Transverse colon (tissue), 4 donors: ENCODE data around the gene RAB1A. TPM values are rescaled to one million over a fixed set of nuclear protein-coding genes. Genes with fewer than 3 reads are reported as not detected.

Experiments used
- DNase-seq: peaks from one replicate; pipeline ENCODE4 v3.0.0-alpha.2; 2019
- H3K27ac ChIP-seq, 4 donors: fragments of 200-600 bp; sonication (generic); 2 replicates each; pipeline ENCODE4 v1.5.1; 2016 to 2018; ENCODE audit warnings: inconsistent platforms in 4 of 4
- H3K27me3 ChIP-seq: fragments of 200-600 bp; sonication (generic); 2 replicates; pipeline ENCODE4 v1.5.1; 2017; ENCODE audit warnings: inconsistent platforms
- H3K36me3 ChIP-seq, 4 donors: fragments of 200-600 bp; sonication (generic); 2 replicates each; pipeline ENCODE4 v1.5.1; 2017 to 2019; ENCODE audit warnings: inconsistent platforms in 4 of 4
- H3K4me1 ChIP-seq, 4 donors: fragments of 200-600 bp; sonication (generic); 2 replicates each; pipeline ENCODE4 v1.5.1; 2017 to 2020; ENCODE audit warnings: inconsistent platforms in 4 of 4
- H3K4me3 ChIP-seq, 4 donors: fragments of 200-600 bp; sonication (generic); 1 replicate in 1 of 4; 2 replicates in 3 of 4; pipeline versions ENCODE4 v1.5.1 to v1.6.1; 2017 to 2019; ENCODE audit warnings: inconsistent platforms in 4 of 4
- H3K9me3 ChIP-seq, 2 donors: fragments of 200-600 bp; sonication (generic); 2 replicates each; pipeline ENCODE4 v1.5.1; 2017 to 2019; ENCODE audit warnings: inconsistent platforms in 2 of 2
- CTCF ChIP-seq, 5 experiments: fragments of 200-600 bp in 3 of 5; fragments of 450-650 bp in 2 of 5; sonication (generic) in 3 of 5; IDR thresholded peaks; 1 replicate in 2 of 5; 2 replicates in 3 of 5; pipeline ENCODE4 v1.5.1; 2016 to 2017; ENCODE audit warnings: antibody characterized with exemption in 5 of 5, inconsistent platforms in 3 of 5, mild to moderate bottlenecking in 2 of 5, moderate library complexity in 1 of 5
- EP300 ChIP-seq: sonication (generic); formaldehyde crosslinking; IDR thresholded peaks from one replicate; pipeline ENCODE4 v1.6.1; 2017; ENCODE audit warnings: antibody characterized with exemption, low read depth
- POLR2A ChIP-seq: fragments of 450-650 bp; IDR thresholded peaks from one replicate; pipeline ENCODE4 v1.6.1; 2016; ENCODE audit warnings: antibody characterized with exemption, mild to moderate bottlenecking, moderate library complexity
- POLR2AphosphoS5 ChIP-seq, 3 donors: sonication (generic); formaldehyde crosslinking; IDR thresholded peaks; one replicate each; pipeline ENCODE4 v1.6.1; 2016; ENCODE audit warnings: antibody characterized with exemption in 3 of 3
- WGBS, 2 donors: methylation state at CpG; one replicate each; pipeline ENCODE4 v1.1.5; 2018; ENCODE audit warnings: low coverage in 1 of 2; 5-methylcytosine and 5-hydroxymethylcytosine counted together
- in situ Hi-C, 4 donors: fragments of 200-750 bp; cut with MboI; loops; one replicate each; pipeline versions ENCODE4 v1.15.0 to v1.15.1; 2017; ENCODE audit warnings: low sequenced_read_pairs in 3 of 4, low pct_ligation_motif_present in 1 of 4, low pct_unique_long_range_greater_than_20kb in 1 of 4
- intact Hi-C: fragments of 100-400 bp; cut with DNase I; formaldehyde crosslinking; loops from one replicate; pipeline ENCODE4 v1.15.1; 2023; ENCODE audit warnings: low total_unique reads
- total RNA-seq, 4 donors: library from RNA; depleted of rRNA; stranded (reverse); fragments of >200 nt; gene quantifications; one replicate each; pipeline ENCODE4 v1.1.0, GENCODE V29; 2016

RAB1A gene
- total RNA-seq, 4 donors from 2014 or later = 16.9 to 98.3 (median 55.0) TPM

DNA sequence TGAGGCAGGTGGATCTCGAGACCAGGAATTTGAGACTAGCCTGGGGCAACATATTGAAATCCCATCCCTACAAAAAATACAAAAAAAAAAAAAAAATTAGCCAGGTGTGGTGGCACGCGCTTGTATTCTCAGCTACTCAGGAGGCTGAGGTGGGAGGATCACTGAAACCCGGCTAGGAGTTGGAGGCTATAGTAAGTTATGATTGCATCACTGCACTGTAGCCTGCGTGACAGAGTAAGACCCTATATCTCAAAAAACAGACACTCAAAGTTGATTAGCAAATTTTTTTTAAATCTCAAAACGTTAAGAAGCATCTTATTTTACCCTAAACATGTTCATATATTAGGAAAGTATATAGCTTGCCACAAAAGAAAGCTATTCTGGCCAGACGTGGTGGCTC, 7.6 kb downstream of the RAB1A start:
- H3K36me3 ChIP-seq = no peaks in the 10 kb centered on the region
- in situ Hi-C loops (no loop called here), intact Hi-C loops (no loop called here)
- WGBS, 2 donors = 68 to 85% methylated on average over 5 to 7 of the region's 7 CpGs
- no peak overlapping the region for H3K27ac ChIP-seq
- H3K4me3 ChIP-seq = no peak overlapping the region
- H3K27me3 ChIP-seq = no peaks in the 10 kb centered on the region
- TF ChIP-seq POLR2AphosphoS5 (IDR thresholded peaks at IDR 0.05) (no peak), EP300 (no peak), CTCF (IDR thresholded peaks at IDR 0.05) (no peak), POLR2A (no peak)
- DNase-seq = no peak
- H3K4me1 ChIP-seq = peaks cover 6 to 85% (median 64%) of the 10 kb centered on the region in 4 donors
- H3K9me3 ChIP-seq = no peaks in the 10 kb centered on the region

GRCh38 chr2:65120990-65121693, 8.8 kb downstream of the RAB1A start:
- no peak for DNase-seq
- in situ Hi-C loops = no loop called here
- 61% methylated on average over 5 of the region's 5 CpGs; no CpG with 5 or more reads in 1 of the 2 donors for WGBS, 2 donors
- peak overlapping the region in 2 of 4 donors; percentile 9 to 52 for H3K27ac ChIP-seq
- no peaks in the 10 kb centered on the region for H3K9me3 ChIP-seq
- TF ChIP-seq POLR2A = no peak
- no peak for TF ChIP-seq EP300
- H3K4me1 ChIP-seq = peaks cover 5 to 85% (median 59%) of the 10 kb centered on the region in 4 donors
- no peaks in the 10 kb centered on the region for H3K27me3 ChIP-seq
- no peak overlapping the region for H3K4me3 ChIP-seq
- H3K36me3 ChIP-seq = no peaks in the 10 kb centered on the region
- intact Hi-C loops = no loop called here

DNA sequence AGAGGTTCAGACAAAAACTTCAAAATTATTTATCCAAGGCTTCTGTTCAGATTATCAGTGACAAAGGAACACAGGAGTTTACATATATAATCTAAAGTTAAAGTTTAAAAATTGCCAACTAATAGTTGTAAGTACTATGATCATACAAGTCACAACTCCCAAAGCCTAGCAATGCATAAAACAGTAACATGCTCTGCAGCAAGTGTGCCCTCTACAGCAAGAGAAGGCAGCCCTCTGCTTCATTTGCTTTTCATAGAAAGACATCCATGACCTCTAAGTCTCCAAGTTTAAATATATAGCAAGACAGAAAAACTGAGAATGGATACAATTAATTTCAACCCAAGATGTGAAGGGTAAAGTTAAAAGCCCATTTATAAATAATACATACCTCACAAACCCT, 13.3 kb downstream of the RAB1A start:
- H3K4me1 ChIP-seq = peaks cover 17 to 91% (median 50%) of the 10 kb centered on the region in 4 donors
- H3K9me3 ChIP-seq = no peaks in the 10 kb centered on the region
- intact Hi-C loops = no loop called here
- no peaks in the 10 kb centered on the region for H3K36me3 ChIP-seq
- no peak overlapping the region for H3K27ac ChIP-seq
- TF ChIP-seq POLR2A = no peak
- TF ChIP-seq POLR2AphosphoS5 (IDR thresholded peaks at IDR 0.05) = no peak
- TF ChIP-seq EP300 = no peak
- TF ChIP-seq CTCF (IDR thresholded peaks at IDR 0.05) = no peak
- no peaks in the 10 kb centered on the region for H3K27me3 ChIP-seq
- in situ Hi-C loops = no loop called here
- no peak overlapping the region for H3K4me3 ChIP-seq
- DNase-seq = no peak

GRCh38 chr2:65114921-65115320, 15.0 kb downstream of the RAB1A start:
- Histone ChIP-seq H3K4me3 (no peak overlapping the region), H3K9me3 (no peaks in the 10 kb centered on the region), H3K36me3 (no peaks in the 10 kb centered on the region), H3K27ac (no peak overlapping the region), H3K4me1 (peaks cover 17 to 82% (median 47%) of the 10 kb centered on the region in 4 donors), H3K27me3 (no peaks in the 10 kb centered on the region)
- in situ Hi-C loops (no loop called here), intact Hi-C loops (no loop called here)
- DNase-seq = no peak
- no peak for TF ChIP-seq POLR2AphosphoS5 (IDR thresholded peaks at IDR 0.05)
- no peak for TF ChIP-seq CTCF (IDR thresholded peaks at IDR 0.05)

DNA sequence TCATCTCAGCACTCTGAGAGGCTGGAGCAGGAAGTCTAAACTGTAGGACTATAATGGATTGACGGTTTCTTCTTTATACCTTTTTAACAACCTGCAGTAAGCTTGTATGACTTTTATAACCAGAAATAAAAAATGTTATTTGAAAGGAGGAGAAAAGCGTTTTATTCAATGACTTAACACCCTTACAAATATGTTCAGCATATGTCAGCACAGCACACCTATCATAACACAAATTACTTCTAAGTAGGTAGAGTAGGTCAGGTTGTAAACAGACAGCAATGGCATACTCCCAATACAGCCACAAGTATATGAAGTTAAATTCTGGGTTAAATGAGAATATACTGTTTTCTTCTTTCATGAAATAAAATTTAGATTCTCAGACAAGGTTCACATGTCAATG, 16.1 kb downstream of the RAB1A start:
- no peak for DNase-seq
- Histone ChIP-seq H3K27me3 (no peaks in the 10 kb centered on the region), H3K4me3 (no peak overlapping the region), H3K36me3 (no peaks in the 10 kb centered on the region), H3K4me1 (peaks cover 16 to 80% (median 42%) of the 10 kb centered on the region in 4 donors), H3K9me3 (no peaks in the 10 kb centered on the region), H3K27ac (peak overlapping the region; percentile 18 to 54 (median 39))
- no peak for TF ChIP-seq CTCF (IDR thresholded peaks at IDR 0.05)
- no peak for TF ChIP-seq POLR2A
- no peak for TF ChIP-seq EP300
- TF ChIP-seq POLR2AphosphoS5 (IDR thresholded peaks at IDR 0.05) = peak in 1 of 3 donors; percentile 46
- intact Hi-C loops (no loop called here), in situ Hi-C loops (no loop called here)
- WGBS, 2 donors = 18 to 53% methylated on average over 2 of the region's 2 CpGs
